ENCODE measurements around the gene TMEM108.

The TMEM108 gene

GRCh38 chr3:133157716-133158115, 119.5 kb downstream of the TMEM108 start:
- TF ChIP-seq BACH2 (CRISPR knock-in tag; IDR thresholded peaks at IDR 0.05; ENCODE audit: borderline replicate concordance) = no peak
- no peak for TF ChIP-seq TCF4 (CRISPR knock-in tag; IDR thresholded peaks at IDR 0.05; ENCODE audit: borderline replicate concordance)
- TF ChIP-seq ZC3H10 (CRISPR knock-in tag; IDR thresholded peaks at IDR 0.05) = no peak
- TF ChIP-seq SNAI2 (CRISPR knock-in tag; IDR thresholded peaks at IDR 0.05) = no peak
- TF ChIP-seq TOX (CRISPR knock-in tag; IDR thresholded peaks at IDR 0.05; ENCODE audit: borderline replicate concordance) = no peak
- no peak for TF ChIP-seq GLIS3 (CRISPR knock-in tag; IDR thresholded peaks at IDR 0.05)
- TF ChIP-seq PATZ1 (CRISPR knock-in tag; IDR thresholded peaks at IDR 0.05; ENCODE audit: borderline replicate concordance) = no peak
- no peak for TF ChIP-seq ZFP3 (CRISPR knock-in tag; IDR thresholded peaks at IDR 0.05)
- TF ChIP-seq ZFP30 (CRISPR knock-in tag; IDR thresholded peaks at IDR 0.05) = no peak
- TF ChIP-seq ZNF565 (CRISPR knock-in tag; conservative IDR thresholded peaks at IDR 0.05; ENCODE audit: low read depth) = no peak
- no peak for TF ChIP-seq ESRRG (CRISPR knock-in tag; IDR thresholded peaks at IDR 0.05)
- no peak for ATAC-seq

- no peak; the same call in 2 of the 3 replicates for ATAC-seq
- TF ChIP-seq ZNF8 (CRISPR knock-in tag; IDR thresholded peaks at IDR 0.05) (no peak), GLIS3 (CRISPR knock-in tag; IDR thresholded peaks at IDR 0.05) (no peak), ESRRG (CRISPR knock-in tag; IDR thresholded peaks at IDR 0.05) (no peak), SNAI2 (CRISPR knock-in tag; IDR thresholded peaks at IDR 0.05) (no peak), TCF4 (CRISPR knock-in tag; IDR thresholded peaks at IDR 0.05; ENCODE audit: borderline replicate concordance) (no peak), ZNF565 (CRISPR knock-in tag; conservative IDR thresholded peaks at IDR 0.05; ENCODE audit: low read depth) (no peak), ISL1 (CRISPR knock-in tag; IDR thresholded peaks at IDR 0.05) (no peak), TSHZ2 (CRISPR knock-in tag; IDR thresholded peaks at IDR 0.05) (no peak), POU6F1 (CRISPR knock-in tag; IDR thresholded peaks at IDR 0.05; ENCODE audit: borderline replicate concordance, low read depth) (no peak), CREB5 (CRISPR knock-in tag; IDR thresholded peaks at IDR 0.05; ENCODE audit: low read depth) (no peak), OSR1 (CRISPR knock-in tag; IDR thresholded peaks at IDR 0.05) (no peak), PPARA (CRISPR knock-in tag; IDR thresholded peaks at IDR 0.05; ENCODE audit: borderline replicate concordance) (no peak), PATZ1 (CRISPR knock-in tag; IDR thresholded peaks at IDR 0.05; ENCODE audit: borderline replicate concordance) (no peak), BACH2 (CRISPR knock-in tag; IDR thresholded peaks at IDR 0.05; ENCODE audit: borderline replicate concordance) (no peak), CSRNP3 (CRISPR knock-in tag; IDR thresholded peaks at IDR 0.05) (no peak), RARB (CRISPR knock-in tag; IDR thresholded peaks at IDR 0.05) (no peak)
Observed at GRCh38 chr3:133158686-133159085, 120.5 kb downstream of the TMEM108 start.
